K562 (cell line): ENCODE measurements around the gene RABL6.

Source experiments
- POLR2A ChIP-seq: fragments of 450-650 bp; conservative IDR thresholded peaks from 2 replicates; pipeline ENCODE4 v1.6.1; 2016
- ZNF24 ChIP-seq: fragments of 450-650 bp; IDR thresholded peaks from 2 replicates; pipeline ENCODE4 v1.6.1; 2016
- TF ChIP-seq, protein P1 (sequence below), 2 experiments: fragments of 450-650 bp; formaldehyde crosslinking in 1 of 2; IDR thresholded peaks; 2 replicates each; pipeline versions ENCODE4 v1.4.0 to v1.6.1; 2014 to 2020; ENCODE audit warnings: mild to moderate bottlenecking in 2 of 2, borderline replicate concordance in 1 of 2, low read depth in 1 of 2
- TF ChIP-seq, protein P2 (sequence below): fragments of 200-800 bp; sonication (Bioruptor generic); IDR thresholded peaks from 2 replicates; pipeline ENCODE4 v1.6.1; 2016; ENCODE audit warnings: missing genetic modification characterization, missing compliant biosample characterization

DNA sequence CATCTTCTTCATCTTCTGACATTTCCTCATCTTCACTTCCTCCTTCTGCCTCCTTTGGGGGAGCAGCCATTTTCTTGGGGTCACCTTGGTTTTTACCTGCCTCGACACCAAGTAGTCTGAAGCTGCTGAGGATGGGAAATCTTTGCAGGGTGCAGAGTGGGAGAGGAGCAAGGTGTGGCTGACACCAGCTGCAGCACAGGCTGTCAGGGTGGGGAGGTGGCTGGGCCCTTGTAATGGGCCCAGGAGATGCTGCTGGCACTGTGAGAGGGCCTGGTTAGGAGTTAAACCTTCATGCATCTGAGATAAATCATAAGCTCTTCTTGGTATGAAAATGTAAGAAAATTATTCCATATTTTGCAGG lies 7.7 kb downstream of the RABL6 start:
- TF ChIP-seq, protein P1, sequence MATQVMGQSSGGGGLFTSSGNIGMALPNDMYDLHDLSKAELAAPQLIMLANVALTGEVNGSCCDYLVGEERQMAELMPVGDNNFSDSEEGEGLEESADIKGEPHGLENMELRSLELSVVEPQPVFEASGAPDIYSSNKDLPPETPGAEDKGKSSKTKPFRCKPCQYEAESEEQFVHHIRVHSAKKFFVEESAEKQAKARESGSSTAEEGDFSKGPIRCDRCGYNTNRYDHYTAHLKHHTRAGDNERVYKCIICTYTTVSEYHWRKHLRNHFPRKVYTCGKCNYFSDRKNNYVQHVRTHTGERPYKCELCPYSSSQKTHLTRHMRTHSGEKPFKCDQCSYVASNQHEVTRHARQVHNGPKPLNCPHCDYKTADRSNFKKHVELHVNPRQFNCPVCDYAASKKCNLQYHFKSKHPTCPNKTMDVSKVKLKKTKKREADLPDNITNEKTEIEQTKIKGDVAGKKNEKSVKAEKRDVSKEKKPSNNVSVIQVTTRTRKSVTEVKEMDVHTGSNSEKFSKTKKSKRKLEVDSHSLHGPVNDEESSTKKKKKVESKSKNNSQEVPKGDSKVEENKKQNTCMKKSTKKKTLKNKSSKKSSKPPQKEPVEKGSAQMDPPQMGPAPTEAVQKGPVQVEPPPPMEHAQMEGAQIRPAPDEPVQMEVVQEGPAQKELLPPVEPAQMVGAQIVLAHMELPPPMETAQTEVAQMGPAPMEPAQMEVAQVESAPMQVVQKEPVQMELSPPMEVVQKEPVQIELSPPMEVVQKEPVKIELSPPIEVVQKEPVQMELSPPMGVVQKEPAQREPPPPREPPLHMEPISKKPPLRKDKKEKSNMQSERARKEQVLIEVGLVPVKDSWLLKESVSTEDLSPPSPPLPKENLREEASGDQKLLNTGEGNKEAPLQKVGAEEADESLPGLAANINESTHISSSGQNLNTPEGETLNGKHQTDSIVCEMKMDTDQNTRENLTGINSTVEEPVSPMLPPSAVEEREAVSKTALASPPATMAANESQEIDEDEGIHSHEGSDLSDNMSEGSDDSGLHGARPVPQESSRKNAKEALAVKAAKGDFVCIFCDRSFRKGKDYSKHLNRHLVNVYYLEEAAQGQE (IDR thresholded peaks at IDR 0.05; ENCODE audit: borderline replicate concordance), result no peak
- TF ChIP-seq, protein P1 (CRISPR knock-in tag; IDR thresholded peaks at IDR 0.05; ENCODE audit: low read depth), result no peak
- no peak for TF ChIP-seq POLR2A
- TF ChIP-seq, protein P2, sequence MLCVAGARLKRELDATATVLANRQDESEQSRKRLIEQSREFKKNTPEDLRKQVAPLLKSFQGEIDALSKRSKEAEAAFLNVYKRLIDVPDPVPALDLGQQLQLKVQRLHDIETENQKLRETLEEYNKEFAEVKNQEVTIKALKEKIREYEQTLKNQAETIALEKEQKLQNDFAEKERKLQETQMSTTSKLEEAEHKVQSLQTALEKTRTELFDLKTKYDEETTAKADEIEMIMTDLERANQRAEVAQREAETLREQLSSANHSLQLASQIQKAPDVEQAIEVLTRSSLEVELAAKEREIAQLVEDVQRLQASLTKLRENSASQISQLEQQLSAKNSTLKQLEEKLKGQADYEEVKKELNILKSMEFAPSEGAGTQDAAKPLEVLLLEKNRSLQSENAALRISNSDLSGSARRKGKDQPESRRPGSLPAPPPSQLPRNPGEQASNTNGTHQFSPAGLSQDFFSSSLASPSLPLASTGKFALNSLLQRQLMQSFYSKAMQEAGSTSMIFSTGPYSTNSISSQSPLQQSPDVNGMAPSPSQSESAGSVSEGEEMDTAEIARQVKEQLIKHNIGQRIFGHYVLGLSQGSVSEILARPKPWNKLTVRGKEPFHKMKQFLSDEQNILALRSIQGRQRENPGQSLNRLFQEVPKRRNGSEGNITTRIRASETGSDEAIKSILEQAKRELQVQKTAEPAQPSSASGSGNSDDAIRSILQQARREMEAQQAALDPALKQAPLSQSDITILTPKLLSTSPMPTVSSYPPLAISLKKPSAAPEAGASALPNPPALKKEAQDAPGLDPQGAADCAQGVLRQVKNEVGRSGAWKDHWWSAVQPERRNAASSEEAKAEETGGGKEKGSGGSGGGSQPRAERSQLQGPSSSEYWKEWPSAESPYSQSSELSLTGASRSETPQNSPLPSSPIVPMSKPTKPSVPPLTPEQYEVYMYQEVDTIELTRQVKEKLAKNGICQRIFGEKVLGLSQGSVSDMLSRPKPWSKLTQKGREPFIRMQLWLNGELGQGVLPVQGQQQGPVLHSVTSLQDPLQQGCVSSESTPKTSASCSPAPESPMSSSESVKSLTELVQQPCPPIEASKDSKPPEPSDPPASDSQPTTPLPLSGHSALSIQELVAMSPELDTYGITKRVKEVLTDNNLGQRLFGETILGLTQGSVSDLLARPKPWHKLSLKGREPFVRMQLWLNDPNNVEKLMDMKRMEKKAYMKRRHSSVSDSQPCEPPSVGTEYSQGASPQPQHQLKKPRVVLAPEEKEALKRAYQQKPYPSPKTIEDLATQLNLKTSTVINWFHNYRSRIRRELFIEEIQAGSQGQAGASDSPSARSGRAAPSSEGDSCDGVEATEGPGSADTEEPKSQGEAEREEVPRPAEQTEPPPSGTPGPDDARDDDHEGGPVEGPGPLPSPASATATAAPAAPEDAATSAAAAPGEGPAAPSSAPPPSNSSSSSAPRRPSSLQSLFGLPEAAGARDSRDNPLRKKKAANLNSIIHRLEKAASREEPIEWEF (CRISPR knock-in tag), result no peak
- no peak for TF ChIP-seq ZNF24
